ENCODE data around the gene AAGAB. TPM values are rescaled to one million over a fixed set of nuclear protein-coding genes. Genes with fewer than 3 reads are reported as not detected.
A peak's percentile ranks its signal among the peaks of the same experiment; 100 is the strongest.

Gene AAGAB
- total RNA-seq, 1 experiment from 2014 or later = 102 TPM

GRCh38 chr15:67185621-67186225, 68.7 kb downstream of the AAGAB start:
- in situ Hi-C loops (cut with HindIII; ENCODE audit: low pct_unique_long_range_greater_than_20kb, low sequenced_read_pairs) = no loop called here
- no peak for DNase-seq (ENCODE audit: low read depth, low spot score)
- Histone ChIP-seq H3K36me3 (ENCODE audit: control insufficient read depth, insufficient read depth, low read length) (peaks cover 54% of the 10 kb centered on the region), H3K4me3 (ENCODE audit: low read depth in 2 of 2, low read length in 2 of 2) (no peak overlapping the region), H3K4me1 (ENCODE audit: control insufficient read depth, insufficient read depth, low read length) (peaks cover 91% of the 10 kb centered on the region), H3K27me3 (ENCODE audit: control insufficient read depth, insufficient read depth, low read length) (no peaks in the 10 kb centered on the region), H3K27ac (ENCODE audit: low read length) (peak overlapping the region; percentile 84), H3K9me3 (ENCODE audit: control insufficient read depth, insufficient read depth, low read depth, low read length) (no peaks in the 10 kb centered on the region)
- ATAC-seq = peak; percentile 15; the same call in 1 of the 2 replicates
- ChIA-PET CTCF (interaction anchor here (0.5 kb wide), 1 partner anchor 1934 kb away, joined by 3 read pairs; no protein-coding TSS in a partner anchor), POLR2A (interaction anchor here (0.7 kb wide), 1 partner anchor 83 kb away, joined by 8 read pairs; no protein-coding TSS in a partner anchor)
- peak; percentile 65 for TF ChIP-seq POLR2AphosphoS5 (IDR thresholded peaks at IDR 0.05; ENCODE audit: low read depth, low read length)
- TF ChIP-seq SIN3A (IDR thresholded peaks at IDR 0.05; ENCODE audit: borderline replicate concordance, insufficient read depth, low read depth, low read length) = no peak
- intact Hi-C loops (cut with micrococcal nuclease; ENCODE audit: unreplicated experiment) = no loop called here
- no TSS peak for BruUV-seq (replicated peaks)

- ATAC-seq (no peak), DNase-seq (ENCODE audit: low read depth, low spot score) (no peak)
- H3K9me3 ChIP-seq (ENCODE audit: control insufficient read depth, insufficient read depth, low read depth, low read length) = no peaks in the 10 kb centered on the region
- intact Hi-C loops (cut with micrococcal nuclease; ENCODE audit: unreplicated experiment) (no loop called here), in situ Hi-C loops (cut with HindIII; ENCODE audit: low pct_unique_long_range_greater_than_20kb, low sequenced_read_pairs) (no loop called here)
- H3K4me3 ChIP-seq (ENCODE audit: low read depth in 2 of 2, low read length in 2 of 2) = no peak overlapping the region
- no TSS peak for BruUV-seq (replicated peaks)
- H3K4me1 ChIP-seq (ENCODE audit: control insufficient read depth, insufficient read depth, low read length) = peaks cover 91% of the 10 kb centered on the region
- TF ChIP-seq CTCF (IDR thresholded peaks at IDR 0.05) (no peak), TCF7L2 (IDR thresholded peaks at IDR 0.05; ENCODE audit: low read depth, low read length) (no peak), POLR2AphosphoS5 (IDR thresholded peaks at IDR 0.05; ENCODE audit: low read depth, low read length) (no peak), SIN3A (IDR thresholded peaks at IDR 0.05; ENCODE audit: borderline replicate concordance, insufficient read depth, low read depth, low read length) (no peak), REST (IDR thresholded peaks at IDR 0.05; ENCODE audit: insufficient read depth in 1 of 2, low read depth in 2 of 2, low read length in 1 of 2) (no peak)
- H3K27me3 ChIP-seq (ENCODE audit: control insufficient read depth, insufficient read depth, low read length) = no peaks in the 10 kb centered on the region
- H3K27ac ChIP-seq (ENCODE audit: low read length) = peak overlapping the region; percentile 84
- CTCF ChIA-PET = no interaction called here
- POLR2A ChIA-PET = no interaction called here
- peaks cover 49% of the 10 kb centered on the region for H3K36me3 ChIP-seq (ENCODE audit: control insufficient read depth, insufficient read depth, low read length)
Observed at GRCh38 chr15:67185051-67185450, 69.4 kb downstream of the AAGAB start.

GRCh38 chr15:67184208-67184925, 70.1 kb downstream of the AAGAB start:
- TF ChIP-seq SIN3A (IDR thresholded peaks at IDR 0.05; ENCODE audit: borderline replicate concordance, insufficient read depth, low read depth, low read length) (no peak), TCF7L2 (IDR thresholded peaks at IDR 0.05; ENCODE audit: low read depth, low read length) (no peak), REST (IDR thresholded peaks at IDR 0.05; ENCODE audit: insufficient read depth in 1 of 2, low read depth in 2 of 2, low read length in 1 of 2) (no peak), POLR2AphosphoS5 (IDR thresholded peaks at IDR 0.05; ENCODE audit: low read depth, low read length) (no peak; the same call in 1 of the 2 replicates), CTCF (IDR thresholded peaks at IDR 0.05) (no peak)
- H3K27me3 ChIP-seq (ENCODE audit: control insufficient read depth, insufficient read depth, low read length) = no peaks in the 10 kb centered on the region
- CTCF ChIA-PET = no interaction called here
- H3K36me3 ChIP-seq (ENCODE audit: control insufficient read depth, insufficient read depth, low read length) = peaks cover 47% of the 10 kb centered on the region
- ATAC-seq (no peak), DNase-seq (ENCODE audit: low read depth, low spot score) (no peak)
- POLR2A ChIA-PET = no interaction called here
- no peak overlapping the region for H3K4me3 ChIP-seq (ENCODE audit: low read depth in 2 of 2, low read length in 2 of 2)
- H3K9me3 ChIP-seq (ENCODE audit: control insufficient read depth, insufficient read depth, low read depth, low read length) = no peaks in the 10 kb centered on the region
- intact Hi-C loops (cut with micrococcal nuclease; ENCODE audit: unreplicated experiment) = no loop called here
- no TSS peak for BruUV-seq (replicated peaks)
- peaks cover 91% of the 10 kb centered on the region for H3K4me1 ChIP-seq (ENCODE audit: control insufficient read depth, insufficient read depth, low read length)
- in situ Hi-C loops (cut with HindIII; ENCODE audit: low pct_unique_long_range_greater_than_20kb, low sequenced_read_pairs) = no loop called here
- peak overlapping the region; percentile 84 for H3K27ac ChIP-seq (ENCODE audit: low read length)

Data from Panc1 (cell line).